B cell (primary cell): ENCODE data around the gene AP1M2.

Experiments used
- CTCF ChIP-seq: fragments of 200-600 bp; IDR thresholded peaks from one replicate; pipeline ENCODE4 v1.8.0; 2022; ENCODE audit warnings: antibody characterized with exemption, mild to moderate bottlenecking
- EZH2 ChIP-seq: IDR thresholded peaks from 2 replicates; pipeline ENCODE4 v1.6.1; 2012; ENCODE audit warnings: borderline replicate concordance, low read depth, mild to moderate bottlenecking, moderate library complexity, low read length; ENCODE audit not compliant: insufficient read depth, poor library complexity, severe bottlenecking

GRCh38 chr19:10538204-10538983, 48.7 kb downstream of the AP1M2 start:
- TF ChIP-seq CTCF (no peak), EZH2 (no peak)
